HepG2 (cell line): ENCODE measurements around the gene ABCB8. TPM values are rescaled to one million over a fixed set of nuclear protein-coding genes. Genes with fewer than 3 reads are reported as not detected.

Source experiments
- DMAP1 ChIP-seq: IDR thresholded peaks from 2 replicates; pipeline ENCODE4 v1.6.1; 2016
- ELF1 ChIP-seq: sonication (generic); formaldehyde crosslinking; IDR thresholded peaks from 2 replicates; pipeline ENCODE4 v1.4.0; 2020; ENCODE audit warnings: missing genetic modification reagents
- GABPB1 ChIP-seq: IDR thresholded peaks from 2 replicates; pipeline ENCODE4 v1.6.1; 2016; ENCODE audit warnings: mild to moderate bottlenecking, missing genetic modification reagents, moderate library complexity, missing compliant biosample characterization
- HBP1 ChIP-seq: IDR thresholded peaks from 2 replicates; pipeline ENCODE4 v1.6.1; 2016; ENCODE audit warnings: low read depth, control low read depth
- HINFP ChIP-seq: sonication (generic); formaldehyde crosslinking; IDR thresholded peaks from 2 replicates; pipeline ENCODE4 v1.4.0; 2020; ENCODE audit warnings: low read depth, mild to moderate bottlenecking, missing genetic modification reagents
- HIVEP1 ChIP-seq: sonication (generic); formaldehyde crosslinking; IDR thresholded peaks from 2 replicates; pipeline ENCODE4 v1.4.0; 2020; ENCODE audit warnings: mild to moderate bottlenecking, missing genetic modification reagents
- MEIS1 ChIP-seq: sonication (generic); formaldehyde crosslinking; IDR thresholded peaks from 2 replicates; pipeline ENCODE4 v1.9.0; 2021; ENCODE audit warnings: mild to moderate bottlenecking, missing genetic modification reagents, moderate library complexity, borderline replicate concordance
- MYC ChIP-seq: sonication (generic); formaldehyde crosslinking; IDR thresholded peaks from 2 replicates; pipeline ENCODE4 v1.9.0; 2021; ENCODE audit warnings: missing genetic modification reagents, borderline replicate concordance
- NCOA2 ChIP-seq: sonication (generic); formaldehyde crosslinking; IDR thresholded peaks from 2 replicates; pipeline ENCODE4 v1.8.0; 2022; ENCODE audit warnings: inconsistent platforms
- NFAT5 ChIP-seq: sonication (generic); formaldehyde crosslinking; IDR thresholded peaks from 2 replicates; pipeline ENCODE4 v1.4.0; 2020; ENCODE audit warnings: missing genetic modification reagents
- PITX1 ChIP-seq: sonication (generic); formaldehyde crosslinking; IDR thresholded peaks from 2 replicates; pipeline ENCODE4 v1.5.1; 2020; ENCODE audit warnings: mild to moderate bottlenecking, missing genetic modification reagents
- RBM39 ChIP-seq: fragments of 200-400 bp; formaldehyde crosslinking; IDR thresholded peaks from one replicate; pipeline ENCODE4 v1.6.1; 2018; ENCODE audit warnings: antibody characterized with exemption, mild to moderate bottlenecking, low read depth, low read length; ENCODE audit not compliant: poor library complexity, severe bottlenecking
- RCOR2 ChIP-seq: IDR thresholded peaks from 2 replicates; pipeline ENCODE4 v1.6.1; 2016; ENCODE audit warnings: missing biosample characterization, missing genetic modification reagents
- RXRA ChIP-seq: sonication (generic); formaldehyde crosslinking; IDR thresholded peaks from 2 replicates; pipeline ENCODE4 v1.5.1; 2020; ENCODE audit warnings: missing genetic modification reagents
- TGIF2 ChIP-seq: IDR thresholded peaks from 2 replicates; pipeline ENCODE4 v1.6.1; 2016; ENCODE audit warnings: control low read depth, missing compliant biosample characterization
- THAP8 ChIP-seq: sonication (generic); formaldehyde crosslinking; IDR thresholded peaks from 2 replicates; pipeline ENCODE4 v1.5.1; 2020; ENCODE audit warnings: missing genetic modification reagents, mild to moderate bottlenecking, borderline replicate concordance
- TMF1 ChIP-seq: sonication (generic); formaldehyde crosslinking; IDR thresholded peaks from 2 replicates; pipeline ENCODE4 v1.8.1; 2022; ENCODE audit warnings: low read depth, missing genetic modification reagents
- ZMYM3 ChIP-seq: sonication (generic); formaldehyde crosslinking; IDR thresholded peaks from 2 replicates; pipeline ENCODE4 v1.5.1; 2020; ENCODE audit warnings: mild to moderate bottlenecking, missing genetic modification reagents
- ZNF30 ChIP-seq: sonication (generic); formaldehyde crosslinking; IDR thresholded peaks from 2 replicates; pipeline ENCODE4 v1.5.0; 2020; ENCODE audit warnings: mild to moderate bottlenecking, missing genetic modification reagents
- ZNF607 ChIP-seq: sonication (generic); formaldehyde crosslinking; IDR thresholded peaks from 2 replicates; pipeline ENCODE4 v1.5.1; 2020; ENCODE audit warnings: missing genetic modification reagents, mild to moderate bottlenecking, borderline replicate concordance
- ZNF768 ChIP-seq: sonication (generic); formaldehyde crosslinking; IDR thresholded peaks from 2 replicates; pipeline ENCODE4 v1.4.0; 2020; ENCODE audit warnings: missing genetic modification reagents
- polyA plus RNA-seq, 8 experiments: library from polyadenylated mRNA; depleted of rRNA in 3 of 8; stranded (reverse) in 7 of 8; unstranded in 1 of 8; fragments of >200 nt; fragmentation: Illumina TruSeq in 4 of 8; extraction: Trizol in 4 of 8; gene quantifications; 2 replicates each; pipeline versions ENCODE4 v1.2.1 to v1.2.3, GENCODE V29; 2011 to 2016; ENCODE audit warnings: low read depth in 4 of 8, missing spikeins in 1 of 8, mixed read lengths in 1 of 8; ENCODE audit not compliant: insufficient read depth in 1 of 8
- total RNA-seq, 5 experiments: library from RNA; depleted of rRNA; stranded (reverse); fragments of >200 nt; fragmentation: Illumina TruSeq; extraction: Trizol; gene quantifications; 2 replicates each; pipeline ENCODE4 v1.2.3, GENCODE V29; 2016; ENCODE audit warnings: low read depth in 1 of 5

Gene ABCB8
- total and polyA plus RNA-seq, 2 of the 13 experiments (the other 11 are each of a cell fraction or from before 2014, with no cell fraction given): 6.6 to 16.7 TPM

- TF ChIP-seq HINFP (CRISPR knock-in tag): 0 out of 2 replicates have a peak, but pooled peaks have one; percentile 32
- TF ChIP-seq GABPB1 (CRISPR knock-in tag): peak; percentile 79
- TF ChIP-seq NFAT5 (CRISPR knock-in tag): peak; percentile 49; the same call in 1 of the 2 replicates
- TF ChIP-seq RCOR2 (CRISPR knock-in tag): peak; percentile 53; the same call in 1 of the 2 replicates
- peak; percentile 19; the same call in 1 of the 2 replicates for TF ChIP-seq THAP8 (CRISPR knock-in tag)
- peak; percentile 70; the same call in 1 of the 2 replicates for TF ChIP-seq ZNF768
- TF ChIP-seq PITX1 (CRISPR knock-in tag): peak; percentile 34; the same call in 1 of the 2 replicates
- TF ChIP-seq DMAP1 (CRISPR knock-in tag): peak; percentile 65
- no peak for TF ChIP-seq ZNF607 (CRISPR knock-in tag)
- TF ChIP-seq TMF1: peak; percentile 55; the same call in 1 of the 2 replicates
- TF ChIP-seq HBP1 (CRISPR knock-in tag): 0 out of 2 replicates have a peak, but pooled peaks have one; percentile 43
- TF ChIP-seq RBM39: no peak
- TF ChIP-seq MYC (CRISPR knock-in tag): no peak
- TF ChIP-seq ZNF30 (CRISPR knock-in tag): no peak
- TF ChIP-seq ZMYM3 (CRISPR knock-in tag): peak; percentile 94
- TF ChIP-seq HIVEP1 (CRISPR knock-in tag): peak; percentile 5; the same call in 1 of the 2 replicates
- TF ChIP-seq TGIF2 (CRISPR knock-in tag): no peak
- TF ChIP-seq ELF1: 0 out of 2 replicates have a peak, but pooled peaks have one; percentile 26
- TF ChIP-seq MEIS1 (CRISPR knock-in tag): peak; percentile 45; the same call in 1 of the 2 replicates
- TF ChIP-seq NCOA2 (CRISPR knock-in tag): peak; percentile 42; the same call in 1 of the 2 replicates
- peak; percentile 43; the same call in 1 of the 2 replicates for TF ChIP-seq RXRA (CRISPR knock-in tag)
Observed at GRCh38 chr7:151008511-151009323, 19.5 kb upstream of the ABCB8 start (continued).
